GM13976 (cell line): ENCODE results near the gene ARHGAP15.

Experiments
- DNase-seq: peaks from one replicate; pipeline ENCODE4 v3.0.0; 2012; ENCODE audit warnings: low spot score
- in situ Hi-C: fragments of 300-500 bp; cut with MboI; formaldehyde crosslinking; loops from one replicate; pipeline ENCODE4 v1.12.0; 2022; ENCODE audit warnings: low sequenced_read_pairs, mixed read lengths, inconsistent platforms; ENCODE audit not compliant: unreplicated experiment
- TF ChIP-seq, protein P1 (sequence below): IDR thresholded peaks from 2 replicates; pipeline ENCODE4 v1.5.1; 2012; ENCODE audit warnings: borderline replicate concordance, mild to moderate bottlenecking; ENCODE audit not compliant: insufficient read depth; ENCODE audit errors: extremely low read depth, missing control alignments, control extremely low read depth

The ARHGAP15 gene

GRCh38 chr2:143378996-143379395, 249.8 kb downstream of the ARHGAP15 start:
- TF ChIP-seq, protein P1, sequence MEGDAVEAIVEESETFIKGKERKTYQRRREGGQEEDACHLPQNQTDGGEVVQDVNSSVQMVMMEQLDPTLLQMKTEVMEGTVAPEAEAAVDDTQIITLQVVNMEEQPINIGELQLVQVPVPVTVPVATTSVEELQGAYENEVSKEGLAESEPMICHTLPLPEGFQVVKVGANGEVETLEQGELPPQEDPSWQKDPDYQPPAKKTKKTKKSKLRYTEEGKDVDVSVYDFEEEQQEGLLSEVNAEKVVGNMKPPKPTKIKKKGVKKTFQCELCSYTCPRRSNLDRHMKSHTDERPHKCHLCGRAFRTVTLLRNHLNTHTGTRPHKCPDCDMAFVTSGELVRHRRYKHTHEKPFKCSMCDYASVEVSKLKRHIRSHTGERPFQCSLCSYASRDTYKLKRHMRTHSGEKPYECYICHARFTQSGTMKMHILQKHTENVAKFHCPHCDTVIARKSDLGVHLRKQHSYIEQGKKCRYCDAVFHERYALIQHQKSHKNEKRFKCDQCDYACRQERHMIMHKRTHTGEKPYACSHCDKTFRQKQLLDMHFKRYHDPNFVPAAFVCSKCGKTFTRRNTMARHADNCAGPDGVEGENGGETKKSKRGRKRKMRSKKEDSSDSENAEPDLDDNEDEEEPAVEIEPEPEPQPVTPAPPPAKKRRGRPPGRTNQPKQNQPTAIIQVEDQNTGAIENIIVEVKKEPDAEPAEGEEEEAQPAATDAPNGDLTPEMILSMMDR = no peak
- DNase-seq = no peak
- in situ Hi-C loops = no loop called here

DNA sequence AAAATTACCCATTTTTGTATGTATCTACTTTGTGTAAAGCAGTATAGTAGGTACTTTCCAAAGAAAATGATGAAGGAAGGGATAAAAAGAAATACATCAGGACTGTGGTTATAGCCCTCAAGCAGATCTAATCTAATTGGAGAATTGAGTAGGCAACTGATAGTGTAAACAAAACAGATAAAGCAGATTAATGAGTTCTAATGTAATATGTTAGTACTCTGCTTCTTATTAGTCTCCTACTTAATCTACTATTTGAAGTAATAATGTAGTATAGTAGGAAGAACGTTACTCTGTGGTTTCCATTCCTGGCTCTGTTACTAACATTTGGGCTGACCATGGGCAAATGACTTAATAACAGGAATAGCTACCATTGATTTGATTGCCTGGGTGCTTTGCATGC, 250.7 kb downstream of the ARHGAP15 start:
- DNase-seq = no peak
- in situ Hi-C loops = no loop called here

GRCh38 chr2:143382573-143382972, 253.4 kb downstream of the ARHGAP15 start:
- TF ChIP-seq, protein P1 = no peak
- DNase-seq = no peak
- in situ Hi-C loops = no loop called here

More for the DNA sequence above, 250.7 kb downstream of the ARHGAP15 start:
- TF ChIP-seq, protein P1 = no peak

- DNase-seq = no peak
- in situ Hi-C loops = no loop called here
- TF ChIP-seq, protein P1 = no peak
Observed at GRCh38 chr2:143383016-143383415, 253.8 kb downstream of the ARHGAP15 start.

- in situ Hi-C loops = no loop called here
Observed at GRCh38 chr2:143384111-143384510, 254.9 kb downstream of the ARHGAP15 start.

GRCh38 chr2:143390171-143390570, 261.0 kb downstream of the ARHGAP15 start:
- DNase-seq = no peak
- in situ Hi-C loops = no loop called here
- TF ChIP-seq, protein P1 = no peak

More at GRCh38 chr2:143384111-143384510, 254.9 kb downstream of the ARHGAP15 start:
- TF ChIP-seq, protein P1 = no peak
- DNase-seq = no peak

- no peak for DNase-seq
- TF ChIP-seq, protein P1 = no peak
- in situ Hi-C loops = no loop called here
Observed at GRCh38 chr2:143392358-143392757, 263.1 kb downstream of the ARHGAP15 start.
